ENCODE data around the gene SLC26A11. TPM values are rescaled to one million over a fixed set of nuclear protein-coding genes. Genes with fewer than 3 reads are reported as not detected.

The SLC26A11 gene
- total and polyA plus RNA-seq, 2 donors from 2014 or later: 11.3 to 24.5 TPM

- DNase-seq (peak in 1 of 5 donors; percentile 65), FAIRE-seq (no peak)
- H3K9me3 ChIP-seq (ENCODE audit: control insufficient read depth in 2 of 3, insufficient read depth in 1 of 3, low read length in 3 of 3): no peaks in the 10 kb centered on the region
- H3K4me1 ChIP-seq (ENCODE audit: control insufficient read depth in 2 of 3, insufficient read depth in 2 of 3, low read depth in 1 of 3, low read length in 3 of 3): peaks cover 0 to 14% (median 3%) of the 10 kb centered on the region in 3 donors
- H3K36me3 ChIP-seq (ENCODE audit: control insufficient read depth in 2 of 3, insufficient read depth in 3 of 3, low read length in 3 of 3): peaks cover 0 to 5% (median 1%) of the 10 kb centered on the region in 3 donors
- H3K27me3 ChIP-seq (ENCODE audit: control insufficient read depth, insufficient read depth, low read length): no peaks in the 10 kb centered on the region
- no peak overlapping the region for H3K9ac ChIP-seq (ENCODE audit: low read length in 3 of 3)
- no peak overlapping the region for H3K4me3 ChIP-seq (ENCODE audit: low read length in 3 of 3)
- H3K27ac ChIP-seq (ENCODE audit: low read depth in 2 of 2, low read length in 2 of 2): no peak overlapping the region
- TF ChIP-seq, protein P1, sequence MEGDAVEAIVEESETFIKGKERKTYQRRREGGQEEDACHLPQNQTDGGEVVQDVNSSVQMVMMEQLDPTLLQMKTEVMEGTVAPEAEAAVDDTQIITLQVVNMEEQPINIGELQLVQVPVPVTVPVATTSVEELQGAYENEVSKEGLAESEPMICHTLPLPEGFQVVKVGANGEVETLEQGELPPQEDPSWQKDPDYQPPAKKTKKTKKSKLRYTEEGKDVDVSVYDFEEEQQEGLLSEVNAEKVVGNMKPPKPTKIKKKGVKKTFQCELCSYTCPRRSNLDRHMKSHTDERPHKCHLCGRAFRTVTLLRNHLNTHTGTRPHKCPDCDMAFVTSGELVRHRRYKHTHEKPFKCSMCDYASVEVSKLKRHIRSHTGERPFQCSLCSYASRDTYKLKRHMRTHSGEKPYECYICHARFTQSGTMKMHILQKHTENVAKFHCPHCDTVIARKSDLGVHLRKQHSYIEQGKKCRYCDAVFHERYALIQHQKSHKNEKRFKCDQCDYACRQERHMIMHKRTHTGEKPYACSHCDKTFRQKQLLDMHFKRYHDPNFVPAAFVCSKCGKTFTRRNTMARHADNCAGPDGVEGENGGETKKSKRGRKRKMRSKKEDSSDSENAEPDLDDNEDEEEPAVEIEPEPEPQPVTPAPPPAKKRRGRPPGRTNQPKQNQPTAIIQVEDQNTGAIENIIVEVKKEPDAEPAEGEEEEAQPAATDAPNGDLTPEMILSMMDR (IDR thresholded peaks at IDR 0.05; ENCODE audit: borderline replicate concordance, extremely low read depth, insufficient read depth): no peak
- intact Hi-C loops (cut with DNase I): no loop called here
These were observed 2.3 kb downstream of the SLC26A11 start for GRCh38 chr17:80222376-80223141.

DNA sequence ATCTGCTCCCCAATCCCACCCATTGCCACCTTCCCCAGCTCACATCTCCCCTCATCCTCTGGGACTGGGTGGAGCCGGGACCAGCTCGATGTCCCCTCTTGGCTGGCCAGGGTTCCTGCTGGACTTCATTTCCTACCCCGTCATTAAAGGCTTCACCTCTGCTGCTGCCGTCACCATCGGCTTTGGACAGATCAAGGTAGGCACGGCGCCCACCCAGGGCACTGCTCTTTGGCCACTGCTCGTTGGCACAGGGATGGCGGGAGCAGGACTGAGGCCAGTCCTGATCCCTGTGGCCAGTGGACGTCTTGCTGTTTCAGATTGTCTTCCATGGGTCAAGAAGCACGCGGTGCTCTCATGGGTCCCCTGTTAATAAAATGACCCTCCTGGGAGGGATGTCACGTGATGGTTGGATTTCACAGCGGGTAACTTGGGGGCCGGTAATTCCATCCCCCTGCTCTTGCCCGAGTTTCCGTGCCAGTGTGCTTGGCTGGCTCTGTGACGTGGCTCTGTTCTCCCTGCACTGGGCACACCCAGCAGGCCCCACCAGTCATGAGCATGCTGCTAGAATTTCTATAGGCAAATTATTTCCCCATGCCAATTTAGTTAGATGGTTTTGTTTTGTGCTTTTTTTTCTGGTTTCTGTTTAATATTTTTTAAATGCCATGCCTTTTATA lies 3.1 kb downstream of the SLC26A11 start:
- peak in 1 of 5 donors; percentile 67 for DNase-seq
- intact Hi-C loops (cut with DNase I): no loop called here
- peaks cover 0 to 14% (median 3%) of the 10 kb centered on the region in 3 donors for H3K4me1 ChIP-seq (ENCODE audit: control insufficient read depth in 2 of 3, insufficient read depth in 2 of 3, low read depth in 1 of 3, low read length in 3 of 3)
- H3K9me3 ChIP-seq (ENCODE audit: control insufficient read depth in 2 of 3, insufficient read depth in 1 of 3, low read length in 3 of 3): no peaks in the 10 kb centered on the region
- peaks cover 0 to 4% (median 0%) of the 10 kb centered on the region in 3 donors for H3K36me3 ChIP-seq (ENCODE audit: control insufficient read depth in 2 of 3, insufficient read depth in 3 of 3, low read length in 3 of 3)
- no peak overlapping the region for H3K9ac ChIP-seq (ENCODE audit: low read length in 3 of 3)
- H3K27ac ChIP-seq (ENCODE audit: low read depth in 2 of 2, low read length in 2 of 2): no peak overlapping the region
- no peak overlapping the region for H3K4me3 ChIP-seq (ENCODE audit: low read length in 3 of 3)
- no peak for FAIRE-seq
- H3K27me3 ChIP-seq (ENCODE audit: control insufficient read depth, insufficient read depth, low read length): no peaks in the 10 kb centered on the region
- TF ChIP-seq, protein P1 (IDR thresholded peaks at IDR 0.05; ENCODE audit: borderline replicate concordance, extremely low read depth, insufficient read depth): no peak

DNA sequence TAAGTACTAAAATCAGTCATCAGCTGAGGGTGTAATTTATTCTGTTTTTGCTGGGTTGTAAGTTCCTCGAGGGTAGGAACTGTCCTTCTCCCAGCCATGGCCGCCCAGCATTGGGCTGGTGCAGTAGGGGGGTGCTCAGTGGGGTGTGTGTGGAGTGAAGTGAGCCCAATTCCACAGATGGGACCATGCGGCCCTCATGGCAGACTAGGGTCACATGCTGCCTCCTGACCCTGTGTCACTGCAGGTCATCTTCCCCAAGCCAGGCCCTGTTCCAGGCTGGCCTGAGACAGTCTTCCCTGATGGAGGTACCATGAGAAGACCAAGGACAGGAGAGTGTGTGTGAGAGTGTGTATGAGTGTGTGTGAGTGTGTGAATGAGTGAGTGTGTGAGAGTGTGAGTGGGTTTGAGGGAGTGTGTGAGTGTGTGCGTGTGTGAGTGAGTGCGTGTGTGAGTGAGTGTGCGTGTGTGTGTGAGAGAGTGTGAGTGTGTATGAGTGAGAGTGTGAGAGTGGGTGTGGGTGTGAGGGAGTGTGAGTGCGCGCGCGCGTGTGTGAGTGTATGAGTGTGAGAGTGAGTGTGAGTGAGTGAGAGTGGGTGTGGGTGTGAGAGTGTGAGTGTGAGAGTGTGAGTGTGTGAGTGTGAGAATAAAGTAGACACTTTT lies 3.7 kb downstream of the SLC26A11 start:
- no peak for FAIRE-seq
- H3K9ac ChIP-seq (ENCODE audit: low read length in 3 of 3): no peak overlapping the region
- no peak overlapping the region for H3K27ac ChIP-seq (ENCODE audit: low read depth in 2 of 2, low read length in 2 of 2)
- peaks cover 0 to 4% (median 0%) of the 10 kb centered on the region in 3 donors for H3K36me3 ChIP-seq (ENCODE audit: control insufficient read depth in 2 of 3, insufficient read depth in 3 of 3, low read length in 3 of 3)
- no peak overlapping the region for H3K4me3 ChIP-seq (ENCODE audit: low read length in 3 of 3)
- no peaks in the 10 kb centered on the region for H3K9me3 ChIP-seq (ENCODE audit: control insufficient read depth in 2 of 3, insufficient read depth in 1 of 3, low read length in 3 of 3)
- peaks cover 0 to 12% (median 3%) of the 10 kb centered on the region in 3 donors for H3K4me1 ChIP-seq (ENCODE audit: control insufficient read depth in 2 of 3, insufficient read depth in 2 of 3, low read depth in 1 of 3, low read length in 3 of 3)
- TF ChIP-seq, protein P1 (IDR thresholded peaks at IDR 0.05; ENCODE audit: borderline replicate concordance, extremely low read depth, insufficient read depth): no peak
- intact Hi-C loops (cut with DNase I): no loop called here
- DNase-seq: peak in 1 of 5 donors; percentile 50
- no peaks in the 10 kb centered on the region for H3K27me3 ChIP-seq (ENCODE audit: control insufficient read depth, insufficient read depth, low read length)

Measured in kidney (tissue), 14 donors.